Dermis microvascular lymphatic vessel endothelial cell (primary cell): ENCODE results near the gene OS9. TPM values are rescaled to one million over a fixed set of nuclear protein-coding genes. Genes with fewer than 3 reads are reported as not detected.

Experiments
- DNase-seq, 2 donors: peaks; one replicate each; pipeline versions ENCODE4 v3.0.0 to v3.0.0-alpha.2; 2010; ENCODE audit warnings: low read depth in 2 of 2
- total RNA-seq: library from RNA; depleted of rRNA; stranded (reverse); fragments of >200 nt; gene quantifications from 2 replicates; pipeline ENCODE4 v1.2.1, GENCODE V29; 2014

Gene OS9
- total RNA-seq, 1 donor from 2014 or later: 141 TPM

- no peak for DNase-seq
Observed at GRCh38 chr12:57765698-57766463, 71.9 kb downstream of the OS9 start.

GRCh38 chr12:57766464-57767304, 72.8 kb downstream of the OS9 start, which contains the start of gene CYP27B1:
Gene CYP27B1 (minus strand): TSS chr12:57767078. CDS start chr12:57767041, 37 bp downstream.
- no peak for DNase-seq

GRCh38 chr12:57767305-57767698, 73.4 kb downstream of the OS9 start:
- no peak for DNase-seq

GRCh38 chr12:57767876-57768275, 73.9 kb downstream of the OS9 start:
- DNase-seq: no peak

GRCh38 chr12:57769594-57769993, 75.7 kb downstream of the OS9 start:
- DNase-seq: no peak

GRCh38 chr12:57770734-57771133, 76.8 kb downstream of the OS9 start:
- no peak for DNase-seq

Other genes starting within 250 kb of the OS9 start
- not detected in 2 replicates for gene INHBE, start 238.8 kb upstream of the OS9 start, total RNA-seq
- gene GLI1, start 234.3 kb upstream of the OS9 start, total RNA-seq: under 0.01 TPM in 1 of 2 replicates, not detected in the other
- gene ARHGAP9, start 214.3 kb upstream of the OS9 start, total RNA-seq: 0.13 TPM in 1 of 2 replicates, not detected in the other
- 72.9 and 77.4 TPM in 2 replicates for gene MARS1, start 206.1 kb upstream of the OS9 start, total RNA-seq
- gene DDIT3, start 173.6 kb upstream of the OS9 start, total RNA-seq: 6.2 and 10.1 TPM in 2 replicates
- gene MBD6, start 171.3 kb upstream of the OS9 start, total RNA-seq: 5.9 and 8.6 TPM in 2 replicates
- 75.1 and 102 TPM in 2 replicates for gene DCTN2, start 146.9 kb upstream of the OS9 start, total RNA-seq
- gene KIF5A, start 144.1 kb upstream of the OS9 start, total RNA-seq: under 0.01 TPM in 2 replicates
- gene PIP4K2C, start 102.9 kb upstream of the OS9 start, total RNA-seq: 10.9 and 15.2 TPM in 2 replicates
- 1.0 and 4.4 TPM in 2 replicates for gene DTX3, start 89.3 kb upstream of the OS9 start, total RNA-seq
- gene ARHGEF25, start 82.7 kb upstream of the OS9 start, total RNA-seq: 0.77 and 1.6 TPM in 2 replicates
- gene B4GALNT1, start 60.9 kb upstream of the OS9 start, total RNA-seq: 0.13 TPM in 2 replicates
- 0.26 and 0.51 TPM in 2 replicates for gene AGAP2, start 44.6 kb downstream of the OS9 start, total RNA-seq
- gene TSPAN31, start 50.9 kb downstream of the OS9 start, total RNA-seq: 41.6 and 53.9 TPM in 2 replicates
- gene CDK4, start 58.2 kb downstream of the OS9 start, total RNA-seq: 146 and 180 TPM in 2 replicates
- gene MARCHF9, start 61.0 kb downstream of the OS9 start, total RNA-seq: 3.0 and 5.8 TPM in 2 replicates
- gene CYP27B1, start 72.9 kb downstream of the OS9 start, total RNA-seq: 0.13 and 0.39 TPM in 2 replicates
- 2.4 and 4.0 TPM in 2 replicates for gene METTL1, start 78.0 kb downstream of the OS9 start, total RNA-seq
- gene EEF1AKMT3, start 78.5 kb downstream of the OS9 start, total RNA-seq: 4.5 and 7.6 TPM in 2 replicates
- 15.2 and 18.5 TPM in 2 replicates for gene TSFM, start 88.7 kb downstream of the OS9 start, total RNA-seq
- 0.90 and 1.3 TPM in 2 replicates for gene AVIL, start 124.6 kb downstream of the OS9 start, total RNA-seq
- gene CTDSP2, start 152.6 kb downstream of the OS9 start, total RNA-seq: 46.9 and 84.1 TPM in 2 replicates
- 6.3 and 10.1 TPM in 2 replicates for gene ATP23, start 247.4 kb downstream of the OS9 start, total RNA-seq